Measurements from ENCODE around the gene HUNK.
"Not testable (repeated sequence)": the region's sequence is repeated elsewhere in the genome, so short reads cannot be mapped to it uniquely, and the experiment has no call there.

HUNK gene

DNA sequence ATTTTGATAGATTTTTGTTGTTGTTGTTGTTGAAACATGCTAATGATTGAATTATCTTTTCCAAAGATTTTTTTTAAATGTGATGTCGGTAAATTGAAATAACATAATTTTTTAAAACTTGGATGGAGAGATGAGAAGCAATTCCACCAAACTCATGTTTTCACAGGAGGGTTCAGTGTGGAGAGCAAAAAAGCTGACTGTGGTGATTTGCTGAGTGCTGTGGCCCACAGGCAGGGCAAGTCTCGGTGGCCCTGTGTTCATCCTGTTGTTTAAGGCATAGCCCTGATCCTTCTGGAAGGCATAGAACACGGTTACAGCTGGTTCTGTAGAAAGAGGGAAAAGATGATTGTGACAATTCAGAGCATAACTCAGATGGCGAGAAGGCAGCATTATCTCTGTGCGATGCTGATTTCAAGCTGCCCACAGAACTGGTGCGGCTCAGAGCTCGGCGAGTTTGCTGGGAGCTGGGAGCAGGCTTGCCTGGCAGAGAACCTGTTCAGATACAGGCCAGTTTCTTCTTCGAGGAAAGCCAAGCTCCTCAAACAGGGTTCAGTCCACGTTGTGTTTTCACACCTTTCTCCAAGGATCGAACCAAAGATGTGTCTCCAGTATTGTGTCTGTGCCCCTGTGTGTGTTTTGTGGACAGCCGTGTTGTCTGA, 127.1 kb downstream of the HUNK start:
- DNase-seq (ENCODE audit: low read depth) = no peak

- no peak for DNase-seq (ENCODE audit: low read depth)
Measured at GRCh38 chr21:32001390-32001789, 128.6 kb downstream of the HUNK start.

DNA sequence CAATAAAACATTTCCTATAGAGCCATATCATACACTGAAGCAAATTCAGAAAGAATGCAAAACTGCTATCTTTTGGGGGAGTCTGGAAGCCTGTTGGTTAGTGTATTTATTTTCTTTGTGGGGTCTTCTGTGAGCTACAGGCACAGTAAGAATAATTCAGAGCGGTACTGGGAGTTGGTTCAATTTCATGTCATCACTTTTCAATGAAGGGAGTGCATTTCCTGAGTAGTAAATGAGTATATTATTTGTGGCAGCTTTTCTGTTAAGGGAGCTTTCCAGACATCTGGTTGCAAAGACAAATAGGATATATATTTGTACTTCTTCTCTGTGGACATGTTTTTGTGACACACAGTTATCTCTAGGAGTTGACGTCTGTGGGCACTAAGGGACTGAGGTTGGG, 130.6 kb downstream of the HUNK start:
- no peak for DNase-seq (ENCODE audit: low read depth)

- peak; percentile 20 for DNase-seq (ENCODE audit: low read depth)
Measured at GRCh38 chr21:32004291-32004690, 131.5 kb downstream of the HUNK start.

DNA sequence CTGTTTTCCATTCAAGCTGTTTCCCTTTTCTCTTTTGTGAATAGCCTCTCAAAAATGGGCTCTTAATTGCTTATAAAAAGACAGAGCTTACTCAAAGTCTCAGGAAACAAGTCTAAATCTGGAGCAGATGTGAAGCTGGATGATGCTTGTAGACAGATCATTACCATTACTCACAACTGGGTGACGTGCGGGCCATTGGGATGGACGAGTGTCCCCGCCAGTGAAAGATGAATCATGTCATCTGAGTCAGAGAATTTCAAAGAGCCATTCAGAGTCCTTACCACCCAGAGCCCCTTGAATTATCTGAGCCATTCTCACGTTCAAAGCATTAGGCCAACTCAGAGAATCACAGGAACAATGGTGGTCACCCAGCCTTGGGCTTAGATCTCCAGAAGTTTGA, 134.6 kb downstream of the HUNK start:
- DNase-seq (ENCODE audit: low read depth) = peak; percentile 94

- DNase-seq (ENCODE audit: low read depth) = no peak
Measured at GRCh38 chr21:32008714-32009113, 135.9 kb downstream of the HUNK start.

- no peak for DNase-seq (ENCODE audit: low read depth)
Measured at GRCh38 chr21:32009263-32009662, 136.4 kb downstream of the HUNK start.

- no peak for DNase-seq (ENCODE audit: low read depth)
Measured at GRCh38 chr21:32015461-32016139, 142.8 kb downstream of the HUNK start.

DNA sequence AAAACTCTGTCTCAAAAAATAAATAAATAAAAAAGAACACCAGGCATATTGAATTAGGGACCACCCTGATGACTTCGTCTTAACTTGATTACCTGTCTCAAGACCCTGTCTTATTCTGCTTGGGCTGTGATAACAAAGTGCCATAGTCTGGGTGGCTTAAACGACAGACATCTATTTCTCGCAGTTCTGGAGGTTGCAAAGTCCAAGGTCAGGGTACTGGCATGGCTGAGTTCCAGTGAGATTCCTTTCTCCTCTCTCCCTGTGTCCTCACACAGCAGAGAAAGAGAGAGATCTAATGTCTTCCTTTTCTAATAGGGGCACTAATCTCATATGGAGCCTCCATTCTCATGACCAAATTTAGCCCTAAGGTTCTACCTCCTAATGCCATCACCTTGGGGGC, 145.6 kb downstream of the HUNK start:
- no peak for DNase-seq (ENCODE audit: low read depth)

DNA sequence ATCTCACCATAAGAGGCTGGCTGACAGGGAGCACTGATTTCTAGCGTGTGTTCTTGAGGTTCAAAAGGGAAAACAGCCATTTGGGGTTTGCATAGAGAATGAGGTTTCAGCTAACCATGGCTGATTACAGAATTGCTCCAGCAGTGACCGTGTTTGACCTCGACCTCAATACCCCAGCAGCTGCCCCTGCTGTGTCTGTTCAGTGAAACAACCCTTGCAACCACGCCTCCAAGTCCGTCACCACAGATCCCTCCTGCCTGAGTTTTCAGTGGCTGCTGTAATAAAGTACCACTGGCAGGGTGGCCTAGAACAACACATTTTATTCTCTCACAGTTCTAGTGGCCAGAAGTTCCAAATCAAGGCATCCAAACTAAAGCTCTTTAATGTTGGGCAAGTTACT, 147.7 kb downstream of the HUNK start:
- no peak for DNase-seq (ENCODE audit: low read depth)

GRCh38 chr21:32021319-32021994, 148.6 kb downstream of the HUNK start:
- DNase-seq (ENCODE audit: low read depth) = no peak

DNA sequence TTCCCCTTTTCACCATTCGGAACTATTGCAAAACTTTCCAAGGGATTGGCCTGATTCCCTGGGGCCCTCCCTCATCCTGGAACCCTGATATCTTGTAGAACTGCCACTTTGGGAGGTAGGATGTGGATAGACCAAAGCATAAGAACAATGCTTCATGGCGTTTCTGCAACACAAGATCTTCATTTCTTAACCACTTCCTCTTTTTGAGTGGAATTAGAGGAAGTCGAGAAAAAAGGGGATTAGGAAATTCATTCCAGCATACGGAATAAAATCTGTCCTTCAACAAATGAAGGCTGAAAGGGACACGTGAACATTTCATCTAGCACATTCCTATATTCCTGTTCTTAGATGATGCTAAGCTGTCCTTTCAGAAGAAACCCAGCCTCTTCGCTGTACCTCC, 149.3 kb downstream of the HUNK start:
- no peak for DNase-seq (ENCODE audit: low read depth)

- no peak for DNase-seq (ENCODE audit: low read depth)
Measured at GRCh38 chr21:32030146-32030652, 157.4 kb downstream of the HUNK start.

- no peak for DNase-seq (ENCODE audit: low read depth)
Measured at GRCh38 chr21:32034850-32035249, 162.0 kb downstream of the HUNK start.

GRCh38 chr21:32035617-32036016, 162.8 kb downstream of the HUNK start:
- DNase-seq (ENCODE audit: low read depth) = no peak

GRCh38 chr21:32036756-32037155, 163.9 kb downstream of the HUNK start:
- DNase-seq (ENCODE audit: low read depth) = no peak

DNA sequence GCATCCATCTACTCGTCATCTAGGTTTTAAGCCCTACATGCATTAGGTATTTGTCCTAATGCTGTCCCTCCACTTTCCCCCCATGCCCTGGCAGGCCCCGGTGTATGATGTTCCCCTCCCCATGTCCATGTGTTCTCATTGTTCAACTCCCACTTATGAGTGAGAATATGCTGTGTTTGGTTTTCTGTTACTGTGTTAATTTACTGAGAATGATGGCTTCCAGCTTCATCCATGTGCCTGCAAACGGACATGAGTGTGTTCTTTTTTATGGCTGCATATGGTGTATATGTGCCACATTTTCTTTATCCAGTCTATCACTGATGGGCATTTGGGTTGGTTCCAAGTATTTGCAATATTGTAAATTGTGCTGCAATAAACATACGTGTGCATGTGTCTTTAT, 165.9 kb downstream of the HUNK start:
- not testable (repeated sequence) for DNase-seq (ENCODE audit: low read depth)

DNA sequence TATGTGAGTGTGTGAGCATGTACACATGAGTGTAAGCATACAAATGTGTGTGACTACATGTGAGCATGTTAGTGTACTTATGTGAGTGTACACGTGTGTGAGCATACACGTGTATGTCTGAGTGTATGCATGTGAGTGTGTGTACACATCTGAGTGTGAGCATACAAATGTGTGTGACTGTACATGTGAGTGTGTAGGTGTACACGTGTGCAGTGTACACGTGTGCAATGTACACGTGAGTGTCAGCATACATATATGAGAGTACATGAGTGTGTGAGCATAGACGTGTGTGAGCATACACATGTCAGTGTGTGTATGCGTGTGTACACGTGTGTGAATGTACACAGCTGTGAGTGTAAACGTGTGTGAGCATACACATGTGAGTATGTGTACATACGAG, 170.6 kb downstream of the HUNK start:
- DNase-seq (ENCODE audit: low read depth) = no peak

GRCh38 chr21:32044205-32045180, 171.7 kb downstream of the HUNK start:
- no peak for DNase-seq (ENCODE audit: low read depth)

- DNase-seq (ENCODE audit: low read depth) = no peak
Measured at GRCh38 chr21:32046191-32046590, 173.4 kb downstream of the HUNK start.

- no peak for DNase-seq (ENCODE audit: low read depth)
Measured at GRCh38 chr21:32048353-32048752, 175.5 kb downstream of the HUNK start.
